Measurements from ENCODE around the gene CALML5.

The CALML5 gene

DNA sequence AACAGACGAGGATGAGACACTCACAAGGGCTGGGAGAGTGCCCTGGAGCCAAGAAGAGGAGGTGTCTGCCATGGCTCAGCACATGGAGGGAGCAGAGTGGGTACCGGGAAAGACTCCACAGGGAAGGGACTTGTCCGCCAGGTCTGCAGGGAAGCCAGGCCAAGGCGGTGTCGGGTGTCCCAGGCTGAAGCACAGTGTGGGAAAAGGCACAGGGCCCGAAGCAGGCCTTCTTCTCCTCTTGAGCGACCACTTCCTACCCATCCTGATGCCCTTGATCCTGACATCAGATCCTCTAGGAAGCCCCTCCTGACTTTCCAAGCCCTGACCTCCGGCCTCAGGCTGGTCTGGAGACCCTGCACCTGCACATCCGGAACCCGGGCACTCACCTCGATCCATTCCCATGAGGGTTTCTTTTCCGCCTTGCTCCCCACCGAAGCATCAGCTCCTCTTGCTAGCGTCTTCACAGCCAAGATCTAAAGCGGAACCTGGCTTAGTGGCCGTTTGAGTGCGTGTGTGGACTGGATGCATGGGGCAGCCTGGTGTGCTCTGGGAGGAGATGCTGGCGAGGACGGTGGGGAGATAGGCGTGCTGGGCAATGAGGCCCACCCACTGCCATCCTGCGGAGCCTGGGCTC is 33.8 kb upstream of the CALML5 start:
- no peak for DNase-seq (ENCODE audit: low read depth in 2 of 2)
- no peak overlapping the region for H3K4me3 ChIP-seq (replicated peaks in 1 of 2; ENCODE audit: low read depth in 2 of 2, low read length in 2 of 2)
- TF ChIP-seq, protein P1, sequence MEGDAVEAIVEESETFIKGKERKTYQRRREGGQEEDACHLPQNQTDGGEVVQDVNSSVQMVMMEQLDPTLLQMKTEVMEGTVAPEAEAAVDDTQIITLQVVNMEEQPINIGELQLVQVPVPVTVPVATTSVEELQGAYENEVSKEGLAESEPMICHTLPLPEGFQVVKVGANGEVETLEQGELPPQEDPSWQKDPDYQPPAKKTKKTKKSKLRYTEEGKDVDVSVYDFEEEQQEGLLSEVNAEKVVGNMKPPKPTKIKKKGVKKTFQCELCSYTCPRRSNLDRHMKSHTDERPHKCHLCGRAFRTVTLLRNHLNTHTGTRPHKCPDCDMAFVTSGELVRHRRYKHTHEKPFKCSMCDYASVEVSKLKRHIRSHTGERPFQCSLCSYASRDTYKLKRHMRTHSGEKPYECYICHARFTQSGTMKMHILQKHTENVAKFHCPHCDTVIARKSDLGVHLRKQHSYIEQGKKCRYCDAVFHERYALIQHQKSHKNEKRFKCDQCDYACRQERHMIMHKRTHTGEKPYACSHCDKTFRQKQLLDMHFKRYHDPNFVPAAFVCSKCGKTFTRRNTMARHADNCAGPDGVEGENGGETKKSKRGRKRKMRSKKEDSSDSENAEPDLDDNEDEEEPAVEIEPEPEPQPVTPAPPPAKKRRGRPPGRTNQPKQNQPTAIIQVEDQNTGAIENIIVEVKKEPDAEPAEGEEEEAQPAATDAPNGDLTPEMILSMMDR (IDR thresholded peaks at IDR 0.05; ENCODE audit: low read depth, low read length): no peak

DNA sequence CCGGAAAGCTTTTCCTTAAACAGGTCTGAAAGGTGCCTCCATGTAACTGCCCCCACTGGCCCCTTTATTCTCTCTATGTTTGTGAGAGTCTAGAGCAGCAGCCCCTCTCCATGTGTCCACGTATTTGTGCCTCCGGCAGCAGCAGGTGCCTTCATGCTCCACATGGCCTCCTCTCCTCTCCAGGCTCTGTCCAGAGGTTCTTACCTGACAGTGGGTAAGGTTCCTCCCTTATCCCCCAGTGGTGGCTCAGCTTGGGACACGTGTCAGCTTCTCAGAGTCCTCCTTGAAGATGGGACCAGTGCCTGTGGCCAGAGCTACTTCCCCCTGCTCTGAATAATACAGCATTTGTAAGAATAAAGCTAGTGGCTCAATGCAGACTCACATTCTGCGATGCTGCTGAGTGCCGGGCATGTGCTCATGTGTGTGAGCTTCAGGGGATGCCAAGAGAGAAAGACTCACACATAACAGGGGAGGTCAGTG is 33.3 kb upstream of the CALML5 start:
- TF ChIP-seq, protein P1 (IDR thresholded peaks at IDR 0.05; ENCODE audit: low read depth, low read length): no peak
- no peak for DNase-seq (ENCODE audit: low read depth in 2 of 2)
- no peak overlapping the region for H3K4me3 ChIP-seq (replicated peaks in 1 of 2; ENCODE audit: low read depth in 2 of 2, low read length in 2 of 2)

DNA sequence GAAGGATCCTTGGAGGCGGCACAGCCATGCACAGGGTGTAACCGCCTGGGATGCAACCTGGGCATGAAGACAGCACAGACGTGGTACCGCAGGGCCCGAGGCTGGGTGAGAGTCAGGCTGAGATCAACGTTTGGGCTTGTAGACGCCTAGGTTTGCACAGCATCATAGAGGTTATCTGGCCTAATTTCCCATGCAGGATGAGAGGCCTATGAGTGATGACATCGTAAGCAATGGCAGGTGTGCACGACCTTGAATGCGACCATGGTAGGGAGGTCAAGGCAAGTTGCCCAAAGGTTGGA is 32.9 kb upstream of the CALML5 start:
- no peak overlapping the region for H3K4me3 ChIP-seq (replicated peaks in 1 of 2; ENCODE audit: low read depth in 2 of 2, low read length in 2 of 2)
- DNase-seq (ENCODE audit: low read depth in 2 of 2): no peak
- TF ChIP-seq, protein P1 (IDR thresholded peaks at IDR 0.05; ENCODE audit: low read depth, low read length): no peak

DNA sequence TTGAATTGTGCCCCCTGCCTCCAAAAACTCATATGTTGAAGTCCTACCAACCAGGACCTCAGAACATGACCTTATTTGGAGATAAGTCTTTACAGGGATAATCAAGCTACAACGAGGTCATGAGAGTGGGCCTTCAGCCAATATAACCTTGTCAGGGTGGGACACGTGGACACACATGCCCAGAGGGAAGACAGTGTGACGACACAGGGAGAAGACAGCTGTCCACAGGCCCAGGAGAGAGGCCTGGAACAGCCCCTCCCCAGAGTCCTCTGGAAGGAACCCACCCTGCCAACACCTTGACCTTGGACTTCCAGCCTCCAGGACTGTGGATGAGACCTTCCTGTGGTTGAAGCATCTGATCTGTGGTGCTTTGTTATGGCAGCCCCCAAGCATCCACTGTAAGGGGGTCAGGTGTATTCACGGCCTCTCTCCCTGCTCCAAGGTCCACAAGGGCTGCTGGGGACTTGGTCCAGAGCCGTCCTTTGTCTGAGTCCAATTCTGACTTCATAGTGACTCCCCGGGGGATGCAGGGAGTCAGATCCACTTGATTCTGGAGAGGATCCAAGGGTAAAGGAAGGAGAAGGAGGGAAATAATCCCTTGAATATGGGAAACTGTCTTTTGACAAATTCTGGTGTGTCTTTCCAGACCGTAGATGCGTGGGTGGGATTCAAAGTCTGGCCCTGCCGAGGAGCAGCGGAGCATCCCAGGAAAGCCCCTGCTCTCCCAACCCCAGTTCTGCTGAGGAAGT is 32.4 kb upstream of the CALML5 start:
- TF ChIP-seq, protein P1 (IDR thresholded peaks at IDR 0.05; ENCODE audit: low read depth, low read length): no peak
- DNase-seq (ENCODE audit: low read depth in 2 of 2): no peak
- no peak overlapping the region for H3K4me3 ChIP-seq (replicated peaks in 1 of 2; ENCODE audit: low read depth in 2 of 2, low read length in 2 of 2)

- H3K4me3 ChIP-seq (replicated peaks in 1 of 2; ENCODE audit: low read depth in 2 of 2, low read length in 2 of 2): no peak overlapping the region
- TF ChIP-seq, protein P1 (IDR thresholded peaks at IDR 0.05; ENCODE audit: low read depth, low read length): no peak
- DNase-seq (ENCODE audit: low read depth in 2 of 2): no peak
Measured at GRCh38 chr10:5530846-5531557, 31.6 kb upstream of the CALML5 start.

DNA sequence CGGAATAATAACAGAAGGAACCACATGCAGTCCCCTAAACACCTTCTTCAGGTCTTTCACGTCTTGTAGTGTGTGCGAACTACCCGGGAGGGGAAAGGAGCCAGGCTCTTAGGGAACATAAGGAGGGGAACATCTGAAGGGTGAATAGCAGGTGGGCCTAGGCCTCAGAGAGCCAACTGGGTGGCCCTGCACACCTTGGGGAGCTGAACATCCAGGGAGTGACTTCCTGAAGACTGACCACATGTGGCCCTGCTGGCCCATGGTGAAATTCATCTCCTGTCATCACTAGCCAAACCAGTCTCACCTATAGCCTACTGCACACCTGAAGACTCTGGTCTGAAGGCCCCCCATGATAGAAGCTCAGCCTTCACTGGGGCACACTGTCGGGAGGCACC is 31.0 kb upstream of the CALML5 start:
- H3K4me3 ChIP-seq (replicated peaks in 1 of 2; ENCODE audit: low read depth in 2 of 2, low read length in 2 of 2): no peak overlapping the region
- DNase-seq (ENCODE audit: low read depth in 2 of 2): no peak
- TF ChIP-seq, protein P1 (IDR thresholded peaks at IDR 0.05; ENCODE audit: low read depth, low read length): no peak
